Spleen (tissue), 11 donors: ENCODE results near the gene DCAF4L1. TPM values are rescaled to one million over a fixed set of nuclear protein-coding genes. Genes with fewer than 3 reads are reported as not detected.

Experiments
- DNase-seq: peaks from one replicate; pipeline ENCODE4 v3.0.0-alpha.2; 2020
- H3K27ac ChIP-seq, 8 donors: fragments of 200-600 bp; sonication (generic) in 7 of 8; 1 replicate in 4 of 8; 2 replicates in 4 of 8; pipeline versions ENCODE4 v1.5.0 to v1.8.0; 2016 to 2021; ENCODE audit warnings: inconsistent platforms in 4 of 8, mild to moderate bottlenecking in 4 of 8, moderate library complexity in 1 of 8
- H3K27me3 ChIP-seq, 7 donors: fragments of 200-600 bp; sonication (generic) in 6 of 7; replicated peaks in 1 of 7; 1 replicate in 4 of 7; 2 replicates in 3 of 7; pipeline versions ENCODE4 v1.5.0 to v1.8.0; 2016 to 2021; ENCODE audit warnings: inconsistent platforms in 3 of 7, mild to moderate bottlenecking in 1 of 7
- H3K36me3 ChIP-seq, 6 donors: fragments of 200-600 bp; sonication (generic) in 5 of 6; 1 replicate in 4 of 6; 2 replicates in 2 of 6; pipeline versions ENCODE4 v1.5.0 to v1.8.0; 2016 to 2021; ENCODE audit warnings: inconsistent platforms in 2 of 6
- H3K4me1 ChIP-seq, 6 donors: fragments of 200-600 bp; sonication (generic) in 5 of 6; 1 replicate in 3 of 6; 2 replicates in 3 of 6; pipeline versions ENCODE4 v1.5.0 to v1.8.0; 2016 to 2021; ENCODE audit warnings: inconsistent platforms in 3 of 6
- H3K4me3 ChIP-seq, 8 donors: fragments of 200-600 bp; sonication (generic) in 7 of 8; 1 replicate in 4 of 8; 2 replicates in 4 of 8; pipeline versions ENCODE4 v1.5.0 to v1.8.0; 2016 to 2021; ENCODE audit warnings: inconsistent platforms in 4 of 8, mild to moderate bottlenecking in 4 of 8, moderate library complexity in 2 of 8
- H3K9me3 ChIP-seq, 8 donors: fragments of 200-600 bp; sonication (generic) in 7 of 8; 1 replicate in 4 of 8; 2 replicates in 4 of 8; pipeline versions ENCODE4 v1.5.0 to v1.8.0; 2016 to 2021; ENCODE audit warnings: inconsistent platforms in 4 of 8
- POLR2A ChIP-seq, 3 donors: fragments of 450-650 bp; IDR thresholded peaks; one replicate each; pipeline ENCODE4 v1.5.1; 2017; ENCODE audit warnings: antibody characterized with exemption in 3 of 3, mild to moderate bottlenecking in 1 of 3
- POLR2AphosphoS5 ChIP-seq, 3 donors: sonication (generic); formaldehyde crosslinking; IDR thresholded peaks; one replicate each; pipeline ENCODE4 v1.5.1; 2017; ENCODE audit warnings: antibody characterized with exemption in 3 of 3
- WGBS, 5 donors: extraction: QIAGEN DNeasy Blood & Tissue Kit in 3 of 5; methylation state at CpG; one replicate each; pipeline versions ENCODE4 v1.1.5 to v1.1.7; 2013 to 2018; 5-methylcytosine and 5-hydroxymethylcytosine counted together
- intact Hi-C: fragments of 100-400 bp; cut with DNase I; formaldehyde crosslinking; loops from one replicate; pipeline ENCODE4 v1.15.0; 2023; ENCODE audit warnings: low total_unique reads
- polyA plus RNA-seq, 3 donors: library from polyadenylated mRNA; stranded (reverse); fragments of 200-250 nt; gene quantifications; one replicate each; pipeline ENCODE4 v1.2.1, GENCODE V29; 2013
- total RNA-seq, 7 donors: library from RNA; depleted of rRNA in 3 of 7; stranded (reverse); fragments of >200 nt in 3 of 7; fragmentation: NEBNext Ultra II Directional in 4 of 7; extraction: Animal tissue kit (Norgen Biotek cat#: 25700) in 4 of 7; gene quantifications; one replicate each; pipeline versions ENCODE4 v1.1.0 to v1.2.1, GENCODE V29; 2016 to 2021
- TF ChIP-seq, protein P1 (sequence below), 11 experiments: fragments of 200-600 bp in 7 of 11; fragments of 450-650 bp in 4 of 11; sonication (generic) in 4 of 11; IDR thresholded peaks in 8 of 11; conservative IDR thresholded peaks in 3 of 11; 1 replicate in 7 of 11; 2 replicates in 4 of 11; pipeline versions ENCODE4 v1.4.0 to v1.8.0; 2016 to 2021; ENCODE audit warnings: antibody characterized with exemption in 11 of 11, inconsistent platforms in 4 of 11, mild to moderate bottlenecking in 1 of 11
- donor health status: healthy with polysubstance abuse.
- donor health status: DM: no; HTN: no; CAD: no; lungs with moderate emphysema.
- donor health status: DM: no; HTN: no; CAD: no.
- donor health status: Bipolar disorder and iron deficiency.
- donor health status: healthy.
- donor health status: DM: no; HTN: no; CAD: no.
- donor health status: DM: yes; HTN: yes; CAD: no.

The DCAF4L1 gene
- total and polyA plus RNA-seq, 10 donors = 0.15 to 2.5 (median 0.49) TPM

DNA sequence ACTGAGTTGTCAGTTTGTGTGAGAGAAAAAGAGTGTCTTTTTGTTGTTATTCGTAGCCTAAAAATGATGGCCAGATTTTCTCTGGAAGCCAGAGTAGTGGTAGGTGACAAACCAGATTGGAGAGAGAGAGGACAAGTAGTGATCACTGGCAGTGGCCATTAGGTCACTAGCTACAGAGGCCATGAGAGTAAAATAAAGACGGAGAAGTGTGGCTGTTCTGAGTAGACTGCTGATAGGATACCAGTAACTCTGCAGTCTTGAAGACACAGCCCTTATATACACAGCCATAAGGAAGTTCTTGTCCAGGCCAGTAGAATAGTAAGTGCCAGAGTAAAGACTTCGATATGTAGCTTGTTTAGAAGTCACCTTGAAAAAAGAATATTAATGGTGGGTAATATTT is 16.5 kb downstream of the DCAF4L1 start:
- TF ChIP-seq POLR2A (IDR thresholded peaks at IDR 0.05) (no peak), POLR2AphosphoS5 (IDR thresholded peaks at IDR 0.05) (no peak)
- TF ChIP-seq, protein P1, sequence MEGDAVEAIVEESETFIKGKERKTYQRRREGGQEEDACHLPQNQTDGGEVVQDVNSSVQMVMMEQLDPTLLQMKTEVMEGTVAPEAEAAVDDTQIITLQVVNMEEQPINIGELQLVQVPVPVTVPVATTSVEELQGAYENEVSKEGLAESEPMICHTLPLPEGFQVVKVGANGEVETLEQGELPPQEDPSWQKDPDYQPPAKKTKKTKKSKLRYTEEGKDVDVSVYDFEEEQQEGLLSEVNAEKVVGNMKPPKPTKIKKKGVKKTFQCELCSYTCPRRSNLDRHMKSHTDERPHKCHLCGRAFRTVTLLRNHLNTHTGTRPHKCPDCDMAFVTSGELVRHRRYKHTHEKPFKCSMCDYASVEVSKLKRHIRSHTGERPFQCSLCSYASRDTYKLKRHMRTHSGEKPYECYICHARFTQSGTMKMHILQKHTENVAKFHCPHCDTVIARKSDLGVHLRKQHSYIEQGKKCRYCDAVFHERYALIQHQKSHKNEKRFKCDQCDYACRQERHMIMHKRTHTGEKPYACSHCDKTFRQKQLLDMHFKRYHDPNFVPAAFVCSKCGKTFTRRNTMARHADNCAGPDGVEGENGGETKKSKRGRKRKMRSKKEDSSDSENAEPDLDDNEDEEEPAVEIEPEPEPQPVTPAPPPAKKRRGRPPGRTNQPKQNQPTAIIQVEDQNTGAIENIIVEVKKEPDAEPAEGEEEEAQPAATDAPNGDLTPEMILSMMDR (IDR thresholded peaks at IDR 0.05 in 8 of 11, conservative IDR thresholded peaks at IDR 0.05 in 3 of 11) = no peak
- Histone ChIP-seq H3K36me3 (peaks cover 0 to 19% (median 0%) of the 10 kb centered on the region in 6 donors), H3K9me3 (no peaks in the 10 kb centered on the region), H3K27ac (no peak overlapping the region), H3K4me1 (peaks cover 0 to 48% (median 7%) of the 10 kb centered on the region in 6 donors), H3K4me3 (no peak overlapping the region), H3K27me3 (no peaks in the 10 kb centered on the region)
- 92 to 98% (median 95%) methylated on average over 3 of the region's 3 CpGs for WGBS, 5 donors
- intact Hi-C loops = no loop called here
- no peak for DNase-seq

DNA sequence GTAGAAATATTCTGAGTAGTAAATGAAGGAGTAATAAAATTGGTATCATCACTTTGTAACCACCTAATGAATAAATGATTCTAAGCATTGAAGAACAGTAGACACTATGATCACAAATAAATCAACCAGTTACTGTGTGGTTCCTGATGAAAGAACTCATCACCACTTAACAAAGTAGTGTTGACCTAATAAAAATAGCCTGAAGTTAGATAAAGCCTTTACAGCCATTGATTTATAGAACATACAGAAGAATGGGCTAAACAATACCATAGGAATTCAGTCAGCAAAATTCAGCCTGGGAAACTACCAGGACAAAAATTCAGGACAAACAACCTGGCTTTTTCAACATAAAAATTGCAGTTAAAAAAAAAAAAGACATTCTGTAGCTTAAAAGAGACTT is 17.8 kb downstream of the DCAF4L1 start:
- no peaks in the 10 kb centered on the region for H3K27me3 ChIP-seq
- intact Hi-C loops = no loop called here
- H3K4me3 ChIP-seq = no peak overlapping the region
- DNase-seq = no peak
- H3K9me3 ChIP-seq = no peaks in the 10 kb centered on the region
- TF ChIP-seq, protein P1 (IDR thresholded peaks at IDR 0.05 in 8 of 11, conservative IDR thresholded peaks at IDR 0.05 in 3 of 11) = no peak
- TF ChIP-seq POLR2A (IDR thresholded peaks at IDR 0.05) (no peak), POLR2AphosphoS5 (IDR thresholded peaks at IDR 0.05) (no peak)
- no peak overlapping the region for H3K27ac ChIP-seq
- H3K36me3 ChIP-seq = peaks cover 0 to 31% (median 2%) of the 10 kb centered on the region in 6 donors
- peaks cover 0 to 37% (median 2%) of the 10 kb centered on the region in 6 donors for H3K4me1 ChIP-seq

DNA sequence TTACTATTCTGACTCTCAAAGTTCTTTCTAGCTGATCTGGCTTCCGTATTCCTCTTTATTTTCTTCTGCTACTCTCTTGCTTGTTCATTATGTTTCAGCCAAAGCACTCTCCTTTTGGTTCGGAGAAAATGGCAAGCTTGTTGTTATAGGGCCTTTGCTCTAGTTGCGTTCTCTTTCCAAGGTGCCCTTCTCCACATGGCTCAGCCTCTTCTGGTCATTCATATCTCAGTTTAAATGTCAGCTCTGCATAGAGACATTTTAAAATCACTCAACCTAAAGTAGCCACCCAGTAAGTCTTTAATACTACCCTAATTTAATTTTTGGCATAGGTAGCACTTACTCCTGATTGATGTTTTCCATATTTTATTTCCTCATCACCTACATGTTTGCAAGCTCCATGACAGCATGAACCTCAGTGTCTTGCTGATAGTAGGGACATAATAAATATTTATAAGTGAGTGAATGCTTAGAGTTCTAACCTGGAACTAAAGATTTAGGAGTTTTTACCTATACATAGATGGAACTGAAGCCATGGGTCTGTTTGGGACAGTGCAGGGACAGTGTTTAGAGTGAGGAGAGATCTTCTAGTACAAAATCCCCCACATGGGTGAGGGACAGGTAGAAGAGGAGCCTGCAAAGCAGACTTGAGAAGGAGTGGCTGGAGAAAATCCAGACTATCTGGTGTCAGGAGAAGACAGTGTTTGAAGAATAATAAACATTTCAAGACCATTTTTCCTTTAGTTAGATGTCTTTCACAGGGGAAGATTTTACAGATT is 26.6 kb downstream of the DCAF4L1 start:
- DNase-seq = no peak
- no peaks in the 10 kb centered on the region for H3K27me3 ChIP-seq
- H3K36me3 ChIP-seq = peaks cover 0 to 83% (median 8%) of the 10 kb centered on the region in 6 donors
- intact Hi-C loops = no loop called here
- H3K4me3 ChIP-seq = no peak overlapping the region
- H3K9me3 ChIP-seq = no peaks in the 10 kb centered on the region
- H3K4me1 ChIP-seq = peaks cover 0 to 10% (median 1%) of the 10 kb centered on the region in 6 donors
- TF ChIP-seq POLR2A (IDR thresholded peaks at IDR 0.05) = no peak
- TF ChIP-seq POLR2AphosphoS5 (IDR thresholded peaks at IDR 0.05) = no peak
- TF ChIP-seq, protein P1 (IDR thresholded peaks at IDR 0.05 in 8 of 11, conservative IDR thresholded peaks at IDR 0.05 in 3 of 11) = no peak
- 95 to 98% (median 96%) methylated on average over 3 of the region's 3 CpGs for WGBS, 5 donors
- H3K27ac ChIP-seq = no peak overlapping the region

DNA sequence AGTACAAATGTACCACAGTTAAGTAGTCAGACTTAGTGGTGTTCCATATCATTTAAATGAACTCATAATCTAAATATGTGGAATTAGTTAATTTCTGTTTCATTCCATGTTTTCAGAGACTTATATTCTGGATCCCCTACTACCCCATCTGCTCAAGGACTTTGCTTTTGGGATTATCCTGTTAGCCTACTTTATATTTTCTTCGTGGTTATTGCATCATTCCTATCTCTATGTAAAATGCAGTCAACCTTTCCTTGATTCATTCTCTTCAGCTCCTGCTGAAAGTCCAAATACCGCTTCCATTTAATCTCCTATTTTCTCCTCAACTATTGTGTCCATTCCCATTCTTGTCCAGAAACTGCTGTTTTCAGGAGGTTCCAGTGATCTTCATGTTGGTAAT is 33.9 kb downstream of the DCAF4L1 start:
- H3K9me3 ChIP-seq = no peaks in the 10 kb centered on the region
- H3K4me3 ChIP-seq = no peak overlapping the region
- intact Hi-C loops = no loop called here
- H3K36me3 ChIP-seq = peaks cover 0 to 40% (median 11%) of the 10 kb centered on the region in 6 donors
- H3K27ac ChIP-seq = no peak overlapping the region
- TF ChIP-seq, protein P1 (IDR thresholded peaks at IDR 0.05 in 8 of 11, conservative IDR thresholded peaks at IDR 0.05 in 3 of 11) = no peak
- no peak for TF ChIP-seq POLR2AphosphoS5 (IDR thresholded peaks at IDR 0.05)
- TF ChIP-seq POLR2A (IDR thresholded peaks at IDR 0.05) = no peak
- no peaks in the 10 kb centered on the region for H3K27me3 ChIP-seq
- no peaks in the 10 kb centered on the region for H3K4me1 ChIP-seq
- 84 to 92% (median 91%) methylated on average over 2 of the region's 2 CpGs for WGBS, 5 donors
- DNase-seq = no peak
